GM21825 (cell line): Measurements from ENCODE around the gene HK1.
"Not testable (repeated sequence)": the region's sequence is repeated elsewhere in the genome, so short reads cannot be mapped to it uniquely, and the experiment has no call there.

Source experiments
- ATAC-seq: cut with Tn5 transposase; IDR thresholded peaks from one replicate; pipeline ENCODE4 v1.9.1; 2021; ENCODE audit warnings: mild to moderate bottlenecking, moderate library complexity; ENCODE audit not compliant: unreplicated experiment

HK1 gene

GRCh38 chr10:69443354-69443753, 165.1 kb downstream of the HK1 start:
- no peak for ATAC-seq

- ATAC-seq, result no peak
These were observed 166.7 kb downstream of the HK1 start for GRCh38 chr10:69445041-69445440.

GRCh38 chr10:69446229-69446628, 167.9 kb downstream of the HK1 start:
- no peak for ATAC-seq

GRCh38 chr10:69446650-69447151, 168.4 kb downstream of the HK1 start:
- ATAC-seq, result no peak

GRCh38 chr10:69449841-69450240, 171.5 kb downstream of the HK1 start:
- peak; percentile 47 for ATAC-seq

- ATAC-seq, result not testable (repeated sequence)
These were observed 172.1 kb downstream of the HK1 start for GRCh38 chr10:69450395-69450794.

- peak; percentile 89 for ATAC-seq
These were observed 173.0 kb downstream of the HK1 start, which contains the start of gene TSPAN15 for GRCh38 chr10:69451209-69451783. TSPAN15 (plus strand) TSS chr10:69451465; CDS start chr10:69451595, 130 bp downstream.
